ENCODE results near the gene MEG3.

GRCh38 chr14:100790502-100791347 is 35.2 kb upstream of the MEG3 start:
- no peak for TF ChIP-seq YY1 (IDR thresholded peaks at IDR 0.05; ENCODE audit: low read depth, low read length)
- no peak for TF ChIP-seq CHD1 (IDR thresholded peaks at IDR 0.05; ENCODE audit: low read depth, low read length)
- no peak for TF ChIP-seq USF2 (IDR thresholded peaks at IDR 0.05; ENCODE audit: low read length)
- TF ChIP-seq JUN (IDR thresholded peaks at IDR 0.05; ENCODE audit: low read depth, low read length), result no peak
- no peak for TF ChIP-seq BCL11A (IDR thresholded peaks at IDR 0.05; ENCODE audit: low read depth in 2 of 2, low read length in 2 of 2)
- no peak for TF ChIP-seq CTCF (IDR thresholded peaks at IDR 0.05; ENCODE audit: control extremely low read depth in 1 of 3, insufficient read depth in 1 of 3, low read depth in 1 of 3, low read length in 3 of 3)
- TF ChIP-seq EZH2 (IDR thresholded peaks at IDR 0.05; ENCODE audit: low read depth, low read length, severe bottlenecking), result no peak
- no peak for TF ChIP-seq RXRA (IDR thresholded peaks at IDR 0.05; ENCODE audit: insufficient read depth, low read depth, low read length)
- no peak for TF ChIP-seq TAF7 (optimal IDR thresholded peaks at IDR 0.05; ENCODE audit: borderline replicate concordance, low read depth, low read length)
- no peak for TF ChIP-seq SIN3A (conservative IDR thresholded peaks at IDR 0.05 in 1 of 2, IDR thresholded peaks at IDR 0.05 in 1 of 2; ENCODE audit: low read depth in 1 of 2, low read length in 2 of 2)
- TF ChIP-seq POLR2AphosphoS5 (IDR thresholded peaks at IDR 0.05; ENCODE audit: low read depth, low read length), result no peak

All from H1 (cell line).